Inferior parietal cortex (tissue), 1 donor: ENCODE results near the gene GNB1L.
A peak's percentile ranks its signal among the peaks of the same experiment; 100 is the strongest.

Source experiments
- DNase-seq: peaks from one replicate; pipeline ENCODE4 v3.0.0-alpha.2; 2016; ENCODE audit errors: extremely low spot score

Gene GNB1L

GRCh38 chr22:19823191-19823901 is 31.3 kb downstream of the GNB1L start:
- no peak for DNase-seq

- no peak for DNase-seq
Observed at GRCh38 chr22:19822301-19823117, 32.2 kb downstream of the GNB1L start.

DNA sequence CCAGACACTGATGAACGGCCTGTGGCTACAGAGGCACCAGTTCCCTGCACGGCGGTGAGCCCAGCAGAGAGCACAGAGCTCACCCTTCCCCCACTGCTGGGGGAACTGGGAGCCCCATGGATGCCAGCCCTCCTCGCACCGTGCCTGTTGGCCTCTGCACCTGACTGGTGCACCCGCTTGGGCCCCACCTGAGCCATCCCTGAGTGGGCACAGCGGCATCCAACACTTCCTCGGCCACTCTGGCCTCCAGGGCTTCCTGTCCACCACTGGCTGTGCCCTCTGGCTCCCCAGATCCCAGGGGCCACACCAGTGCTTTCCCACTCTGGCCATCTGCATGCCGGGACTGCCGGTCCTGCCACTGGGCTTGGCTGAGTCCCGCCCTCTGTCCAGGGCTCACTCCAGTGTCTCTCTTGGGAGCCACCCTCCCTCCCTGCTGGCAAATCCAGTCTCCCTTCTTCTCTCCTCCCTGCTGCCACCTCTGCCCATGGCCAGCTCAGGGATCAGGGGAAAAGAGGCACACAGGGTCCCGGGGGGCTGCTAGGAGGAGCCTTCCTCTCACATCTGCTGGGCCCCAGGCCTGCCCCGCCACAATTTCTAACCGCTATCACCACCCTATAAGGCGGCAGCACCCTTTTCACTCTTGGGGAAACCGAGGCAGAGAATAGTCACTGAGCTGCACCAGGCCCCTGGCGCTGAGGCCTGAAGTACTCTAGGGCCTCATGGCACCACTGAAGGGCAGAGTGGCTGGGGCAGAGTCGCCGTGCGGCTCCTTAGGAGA is 33.0 kb downstream of the GNB1L start:
- DNase-seq, result no peak

DNA sequence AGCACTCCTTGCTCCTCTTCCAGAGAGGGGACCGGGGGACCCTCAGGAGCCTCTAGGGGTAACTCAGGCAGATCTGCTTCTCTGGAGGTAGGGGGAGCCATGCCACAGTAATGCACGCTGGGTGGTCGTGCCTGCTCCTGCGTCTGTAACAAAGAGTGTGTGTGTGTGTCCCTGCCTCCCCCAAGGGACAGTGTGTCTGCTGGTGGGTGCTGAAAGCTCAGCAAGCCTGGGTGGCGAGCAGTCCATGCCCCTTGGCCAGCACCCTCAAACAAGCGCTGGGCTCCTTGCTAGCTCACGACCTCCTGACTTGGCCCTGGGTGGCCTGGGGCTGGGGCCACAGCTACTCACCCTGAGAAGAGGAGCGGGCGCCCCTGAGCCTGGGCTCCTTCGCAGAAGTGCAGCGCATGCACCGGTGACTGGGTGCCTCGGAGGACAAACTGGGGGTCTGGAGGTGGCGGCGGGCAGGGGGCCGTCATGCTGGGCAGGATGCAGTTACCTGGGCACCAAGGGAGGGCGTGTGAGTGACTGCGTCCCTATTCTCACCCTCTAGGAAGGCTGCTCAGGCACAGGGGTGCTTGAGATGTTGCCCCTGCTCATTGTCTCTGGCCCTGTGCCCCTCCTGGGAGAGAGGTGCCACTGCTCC is 33.7 kb downstream of the GNB1L start:
- no peak for DNase-seq

DNA sequence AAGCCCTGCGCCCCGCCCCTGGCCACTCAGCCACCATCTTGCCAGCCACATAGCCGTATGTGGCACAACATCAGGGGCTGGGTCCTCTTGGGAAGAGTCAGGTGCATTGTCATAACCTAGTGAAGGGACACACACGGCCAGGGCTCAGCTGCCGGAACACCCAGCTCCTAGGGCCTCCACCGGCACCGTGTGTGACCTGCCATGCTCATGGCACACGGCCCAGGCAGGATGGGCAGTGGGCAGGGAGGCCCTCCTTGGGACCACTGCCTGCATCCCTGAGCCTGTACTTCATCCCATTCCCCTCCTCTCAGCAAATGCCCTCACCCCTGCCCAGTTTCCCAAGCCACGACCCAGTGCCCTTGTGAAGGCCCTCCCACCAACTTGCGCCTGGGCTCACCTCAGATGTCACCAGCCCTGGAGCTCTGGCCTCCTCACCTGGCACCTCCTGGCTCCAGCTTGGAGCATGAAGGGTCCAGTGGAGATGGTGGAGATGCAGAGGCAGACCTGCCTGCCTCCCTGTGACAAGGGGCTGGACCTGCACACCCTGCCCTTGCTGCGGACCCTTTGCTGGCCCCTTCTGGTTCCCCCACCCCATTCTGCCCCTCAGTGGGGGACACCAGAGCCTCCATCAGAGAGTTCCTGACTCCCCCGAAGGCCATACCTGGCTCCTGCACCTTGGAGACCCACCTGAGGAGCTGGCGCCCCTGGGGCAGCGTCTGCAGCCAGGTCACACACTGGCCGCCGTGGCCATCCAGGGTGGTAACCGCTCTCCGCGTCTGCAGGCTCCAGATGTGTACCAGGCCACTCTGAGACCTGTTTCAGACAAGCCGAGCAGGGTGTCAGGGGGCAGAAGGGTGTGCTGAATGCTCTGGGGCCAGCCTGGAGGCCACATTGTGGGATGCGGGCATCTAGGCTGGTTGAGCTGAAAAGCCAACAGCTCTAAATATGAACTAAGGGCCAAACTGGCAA is 34.5 kb downstream of the GNB1L start:
- DNase-seq, result no peak

DNA sequence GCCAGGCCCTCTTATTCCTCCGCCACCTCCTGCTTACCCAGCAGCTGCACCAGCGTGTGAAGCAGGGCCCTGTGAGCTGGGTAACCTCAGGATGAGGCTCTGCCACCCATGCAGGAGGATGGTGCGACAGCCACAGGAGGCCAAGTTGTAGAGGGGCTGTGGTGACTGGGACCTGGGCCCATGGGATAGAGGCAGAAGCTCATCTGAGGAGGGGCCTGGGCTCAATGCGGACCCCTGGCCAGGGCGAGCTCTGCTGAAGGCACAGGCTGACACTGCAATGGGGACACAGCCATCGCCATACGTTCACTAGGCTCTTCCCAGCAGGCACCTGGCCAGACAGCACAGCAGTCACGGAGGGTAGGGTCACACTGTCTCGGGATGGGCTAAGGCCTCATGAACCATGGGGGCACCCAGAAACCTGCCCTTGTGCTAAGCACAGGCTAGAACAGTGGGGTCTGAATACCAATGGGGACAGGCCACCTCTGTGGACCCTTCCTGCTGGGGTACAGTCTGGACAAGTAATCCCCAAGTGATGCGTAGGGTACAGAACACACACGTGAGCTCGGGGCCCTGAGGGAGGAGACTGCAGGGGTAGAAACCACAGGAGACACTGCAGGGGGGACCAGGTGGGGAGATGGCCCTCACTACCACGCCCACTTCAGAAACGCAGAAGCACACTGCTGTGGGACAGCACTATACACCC is 35.3 kb downstream of the GNB1L start:
- DNase-seq, result no peak

GRCh38 chr22:19818324-19819207 is 36.1 kb downstream of the GNB1L start:
- no peak for DNase-seq

- no peak for DNase-seq
Observed at GRCh38 chr22:19816372-19817119, 38.1 kb downstream of the GNB1L start.

DNA sequence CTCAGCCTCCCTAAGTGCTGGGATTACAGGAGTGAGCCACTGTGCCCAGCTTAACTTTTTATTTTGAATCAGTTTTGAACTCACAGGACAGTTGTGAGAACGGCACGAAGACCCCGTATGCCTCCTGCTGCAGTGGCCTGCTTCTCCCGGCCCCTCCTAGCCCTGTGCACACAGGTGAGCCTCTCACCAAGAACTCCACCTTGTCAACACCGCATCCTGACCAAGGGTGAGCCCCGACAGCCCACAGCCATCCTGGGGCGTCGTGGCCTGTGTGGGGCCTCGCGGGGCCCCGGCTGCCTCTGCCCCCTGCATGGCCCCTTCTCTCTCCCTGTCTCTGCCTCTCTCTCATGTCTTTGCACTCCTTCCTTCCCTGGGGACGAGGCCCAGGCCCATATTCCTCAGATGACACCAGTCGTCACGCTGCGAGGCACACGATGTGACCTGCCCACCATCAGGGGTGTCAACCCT is 38.8 kb downstream of the GNB1L start:
- DNase-seq, result no peak

DNA sequence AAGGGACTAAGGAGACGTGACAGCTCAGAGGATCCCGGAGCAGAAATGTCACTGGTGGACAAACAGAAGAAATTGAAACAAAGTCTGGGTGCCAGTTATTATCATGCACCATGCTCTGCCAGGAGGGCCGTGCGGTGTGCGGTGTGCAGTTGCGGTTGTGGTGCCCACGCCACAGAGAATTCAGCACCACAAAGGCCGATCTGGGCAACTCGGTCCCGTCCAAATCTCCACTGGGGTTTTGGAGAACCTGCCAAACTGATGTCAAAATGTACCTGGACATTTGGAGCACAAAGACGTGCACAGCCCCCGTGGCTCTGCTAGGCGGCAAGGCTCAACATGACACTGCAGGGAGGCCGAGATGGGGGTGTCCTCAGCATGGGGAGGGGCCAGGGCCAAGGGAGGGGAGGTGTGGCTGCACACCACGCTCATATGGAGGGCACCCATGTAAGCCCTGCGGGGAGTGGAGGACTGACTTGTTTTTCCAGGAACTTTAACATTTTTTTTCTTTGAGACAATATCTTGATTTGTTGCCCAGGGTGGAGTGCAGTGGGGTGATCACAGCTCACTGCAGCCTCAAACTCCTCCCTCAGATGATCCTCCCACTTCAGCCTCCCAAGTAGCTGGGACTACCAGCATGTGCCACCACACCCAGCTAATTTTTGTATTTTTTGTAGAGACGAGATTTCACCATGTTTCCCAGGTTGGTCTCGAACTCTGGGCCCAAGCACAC is 39.4 kb downstream of the GNB1L start:
- DNase-seq, result peak; percentile 5

DNA sequence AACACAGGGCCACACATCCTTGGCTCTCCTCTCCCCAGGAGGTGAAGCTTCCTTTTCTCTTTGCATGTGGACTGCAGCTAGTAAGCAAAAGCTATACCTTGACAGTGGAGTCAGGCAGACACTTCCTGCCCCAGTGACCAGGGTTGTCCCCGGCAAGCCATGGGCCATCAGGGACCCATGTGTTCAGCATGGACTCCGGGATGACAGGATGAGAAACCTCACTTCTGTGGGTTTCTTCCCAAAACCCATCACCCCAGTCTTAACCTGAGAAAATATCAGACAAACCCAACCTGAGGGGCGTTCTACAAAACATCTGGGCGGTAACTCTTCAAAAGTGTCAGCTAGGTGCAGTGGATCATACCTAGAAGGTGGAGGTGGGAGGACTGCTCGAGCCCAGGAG is 40.2 kb downstream of the GNB1L start:
- no peak for DNase-seq

DNA sequence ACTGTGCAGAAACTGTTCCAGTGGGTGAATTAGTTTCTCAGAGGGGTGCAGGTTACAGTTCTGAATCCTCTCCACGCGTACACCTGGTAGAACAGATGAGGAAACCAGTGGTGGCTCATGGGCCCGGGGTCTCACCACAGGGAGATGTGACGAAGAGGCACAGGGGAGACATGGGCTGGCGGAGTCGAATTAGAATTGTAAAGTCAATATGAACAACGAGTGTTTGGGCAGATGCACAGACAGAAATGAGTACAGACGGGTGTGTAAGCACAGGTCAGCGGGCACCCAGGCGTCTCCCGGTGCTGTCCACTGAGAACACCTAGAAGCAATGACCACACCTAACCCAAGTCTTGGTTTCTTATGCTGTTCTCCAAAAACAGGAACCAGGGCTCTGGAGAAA is 41.8 kb downstream of the GNB1L start:
- no peak for DNase-seq

DNA sequence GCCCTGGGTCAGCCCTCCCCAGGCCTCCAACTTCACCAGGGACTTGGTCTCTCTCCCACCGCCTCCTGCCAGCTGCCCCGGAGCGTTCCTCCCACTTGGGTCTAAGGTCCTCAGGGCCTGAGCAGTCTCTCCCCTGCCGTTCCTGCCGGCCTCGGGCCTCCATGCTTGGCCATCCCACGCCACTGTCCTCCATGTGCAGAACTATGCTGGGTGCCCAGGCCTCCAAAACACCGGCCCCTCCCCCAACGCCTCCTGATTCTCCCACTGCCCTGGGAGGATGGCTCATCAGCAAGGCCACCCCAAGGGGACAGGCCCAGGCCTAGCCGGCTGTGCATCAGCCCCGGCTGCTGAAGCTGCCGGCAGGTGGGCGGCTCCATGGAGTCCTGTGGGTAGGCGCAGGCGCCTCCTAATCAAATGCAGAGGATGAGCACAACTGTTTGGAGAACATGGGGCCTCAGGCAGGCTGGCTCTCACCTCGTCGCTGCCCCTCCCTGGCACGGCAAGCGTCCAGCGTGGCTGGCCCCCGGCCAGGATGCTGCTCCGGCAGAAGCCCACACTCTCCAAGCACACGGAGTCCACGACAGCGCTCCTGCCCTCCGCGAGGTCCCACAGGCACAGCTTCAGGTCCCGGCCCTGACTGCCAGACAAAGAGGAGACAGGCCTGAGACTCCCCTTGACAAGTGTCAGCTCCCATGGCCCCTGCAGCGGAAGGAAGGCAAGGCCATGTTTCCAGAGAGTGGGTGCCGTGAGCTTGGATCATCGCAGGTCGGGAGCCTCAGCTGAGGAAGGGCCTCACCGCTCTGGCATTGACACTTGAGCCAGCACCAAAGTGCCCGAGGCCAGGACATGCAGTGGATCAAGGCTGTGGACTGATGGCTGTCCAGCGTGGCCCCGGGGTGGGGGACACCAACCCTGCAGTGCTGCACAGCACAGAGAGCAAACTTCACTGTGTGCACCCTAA is 42.6 kb downstream of the GNB1L start:
- DNase-seq, result no peak

DNA sequence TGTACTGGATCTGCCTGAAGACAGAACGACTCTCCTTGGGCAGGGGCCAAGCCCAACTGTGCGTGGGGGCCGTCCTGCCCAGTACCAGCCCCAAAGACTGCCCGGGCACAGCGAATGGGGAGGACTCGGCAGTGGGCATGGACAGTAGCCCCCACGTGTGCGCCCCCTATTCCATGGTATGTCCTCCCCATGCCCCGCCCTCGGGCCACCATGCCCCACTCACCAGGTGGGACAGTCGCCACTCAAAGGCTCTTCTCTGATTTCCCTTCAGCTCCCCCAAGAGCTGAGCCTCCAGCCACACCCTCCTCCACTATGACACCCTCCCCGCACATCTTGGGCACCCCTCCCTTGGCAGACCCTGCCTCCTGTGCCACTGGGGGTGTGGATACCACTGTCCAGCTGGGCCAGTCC is 43.5 kb downstream of the GNB1L start:
- DNase-seq, result no peak

GRCh38 chr22:19810381-19811201 is 44.1 kb downstream of the GNB1L start:
- no peak for DNase-seq

GRCh38 chr22:19809741-19810140 is 44.9 kb downstream of the GNB1L start:
- no peak for DNase-seq
